ENCODE data around the gene MTURN.

The MTURN gene

GRCh38 chr7:30163231-30163894, 28.6 kb downstream of the MTURN start:
- DNase-seq: no peak

GRCh38 chr7:30164567-30164966, 29.8 kb downstream of the MTURN start:
- peak; percentile 48 for DNase-seq

- DNase-seq: no peak
Measured at GRCh38 chr7:30165590-30165989, 30.8 kb downstream of the MTURN start.

GRCh38 chr7:30166155-30166840, 31.5 kb downstream of the MTURN start:
- peak; percentile 36 for DNase-seq

GRCh38 chr7:30166841-30167235, 32.1 kb downstream of the MTURN start:
- DNase-seq: no peak

- DNase-seq: no peak
Measured at GRCh38 chr7:30167901-30168300, 33.1 kb downstream of the MTURN start.

- DNase-seq: no peak
Measured at GRCh38 chr7:30168835-30169573, 34.2 kb downstream of the MTURN start.

GRCh38 chr7:30169579-30169978, 34.8 kb downstream of the MTURN start:
- no peak for DNase-seq

- no peak for DNase-seq
Measured at GRCh38 chr7:30170476-30171205, 35.9 kb downstream of the MTURN start.

GRCh38 chr7:30171766-30172447, 37.1 kb downstream of the MTURN start:
- no peak for DNase-seq

GRCh38 chr7:30172451-30172850, 37.7 kb downstream of the MTURN start:
- DNase-seq: no peak

GRCh38 chr7:30173058-30173897, 38.5 kb downstream of the MTURN start:
- peak; percentile 87 for DNase-seq

GRCh38 chr7:30175180-30175579, 40.4 kb downstream of the MTURN start:
- DNase-seq: no peak

GRCh38 chr7:30175636-30176147, 40.9 kb downstream of the MTURN start:
- DNase-seq: no peak

GRCh38 chr7:30176463-30177109, 41.8 kb downstream of the MTURN start:
- DNase-seq: no peak

- no peak for DNase-seq
Measured at GRCh38 chr7:30177186-30177585, 42.4 kb downstream of the MTURN start.

GRCh38 chr7:30177965-30178364, 43.2 kb downstream of the MTURN start:
- no peak for DNase-seq

GRCh38 chr7:30178748-30179436, 44.1 kb downstream of the MTURN start:
- no peak for DNase-seq

- DNase-seq: no peak
Measured at GRCh38 chr7:30180718-30181117, 45.9 kb downstream of the MTURN start.

GRCh38 chr7:30181211-30181610, 46.4 kb downstream of the MTURN start:
- no peak for DNase-seq
